Astrocyte of the spinal cord (primary cell): ENCODE measurements around the gene KLHL10.
"Not testable (repeated sequence)": the region's sequence is repeated elsewhere in the genome, so short reads cannot be mapped to it uniquely, and the experiment has no call there.

Experiments
- DNase-seq: peaks from one replicate; pipeline ENCODE4 v3.0.0; 2011; ENCODE audit warnings: low read depth, low spot score
- H3K4me3 ChIP-seq: 2 replicates; pipeline ENCODE4 v1.5.1; 2011; ENCODE audit warnings: low read depth, mild to moderate bottlenecking, low read length, moderate library complexity
- CTCF ChIP-seq: IDR thresholded peaks from 2 replicates; pipeline ENCODE4 v1.5.1; 2012; ENCODE audit warnings: low read depth, mild to moderate bottlenecking, low read length, inconsistent platforms
- in situ Hi-C: cut with HindIII; loops from 2 replicates; pipeline ENCODE4 v1.10.0; 2017; ENCODE audit warnings: low sequenced_read_pairs

KLHL10 gene

GRCh38 chr17:41836550-41837196, 952 bp upstream of the KLHL10 start:
- peak overlapping the region; percentile 66 for H3K4me3 ChIP-seq
- no peak for TF ChIP-seq CTCF
- in situ Hi-C loops = no loop called here
- DNase-seq = no peak

- in situ Hi-C loops, H3K4me3 ChIP-seq, DNase-seq: not testable (repeated sequence)
Observed at GRCh38 chr17:41839448-41839847, 1.8 kb downstream of the KLHL10 start.

- in situ Hi-C loops, H3K4me3 ChIP-seq, DNase-seq: not testable (repeated sequence)
Observed at GRCh38 chr17:41840781-41841180, 3.2 kb downstream of the KLHL10 start.

GRCh38 chr17:41844971-41845370, 7.3 kb downstream of the KLHL10 start:
- H3K4me3 ChIP-seq = no peak overlapping the region
- DNase-seq = no peak
- in situ Hi-C loops = no loop called here
- TF ChIP-seq CTCF = no peak

- no peak for TF ChIP-seq CTCF
- DNase-seq = peak; percentile 19
- H3K4me3 ChIP-seq = no peak overlapping the region
- in situ Hi-C loops = no loop called here
Observed at GRCh38 chr17:41848788-41849187, 11.2 kb downstream of the KLHL10 start.

- no peak for TF ChIP-seq CTCF
- DNase-seq = no peak
- in situ Hi-C loops = no loop called here
- no peak overlapping the region for H3K4me3 ChIP-seq
Observed at GRCh38 chr17:41849251-41849990, 11.8 kb downstream of the KLHL10 start.

- in situ Hi-C loops, DNase-seq, H3K4me3 ChIP-seq: not testable (repeated sequence)
Observed at GRCh38 chr17:41851382-41851781, 13.8 kb downstream of the KLHL10 start.

- no peak for TF ChIP-seq CTCF
- DNase-seq = no peak
- in situ Hi-C loops = no loop called here
- H3K4me3 ChIP-seq = no peak overlapping the region
Observed at GRCh38 chr17:41860254-41860931, 22.8 kb downstream of the KLHL10 start.
